Hepatocyte (in vitro differentiated cells): Measurements from ENCODE around the gene OR4X2. TPM values are rescaled to one million over a fixed set of nuclear protein-coding genes. Genes with fewer than 3 reads are reported as not detected.

Source experiments
- DNase-seq: peaks from one replicate; pipeline ENCODE4 v3.0.0-alpha.2; 2016; ENCODE audit warnings: low spot score
- H2AFZ ChIP-seq: fragments of 200-600 bp; sonication (generic); 2 replicates; pipeline ENCODE4 v1.6.0; 2016; ENCODE audit warnings: antibody characterized with exemption, mild to moderate bottlenecking
- H3K27ac ChIP-seq: fragments of 200-600 bp; sonication (generic); 2 replicates; pipeline ENCODE4 v1.5.1; 2016; ENCODE audit warnings: mild to moderate bottlenecking
- H3K27me3 ChIP-seq: fragments of 200-600 bp; sonication (generic); 2 replicates; pipeline ENCODE4 v1.6.1; 2016
- H3K36me3 ChIP-seq: fragments of 200-600 bp; sonication (generic); replicated peaks from 2 replicates; pipeline ENCODE4 v1.5.1; 2016; ENCODE audit warnings: low read depth; ENCODE audit not compliant: insufficient read depth
- H3K4me1 ChIP-seq: fragments of 200-600 bp; sonication (generic); 2 replicates; pipeline ENCODE4 v1.5.1; 2016; ENCODE audit warnings: mild to moderate bottlenecking, moderate library complexity; ENCODE audit not compliant: insufficient read depth
- H3K4me2 ChIP-seq: fragments of 200-600 bp; sonication (generic); 2 replicates; pipeline ENCODE4 v1.6.0; 2016
- H3K4me3 ChIP-seq: fragments of 200-600 bp; sonication (generic); 2 replicates; pipeline ENCODE4 v1.5.1; 2016; ENCODE audit warnings: mild to moderate bottlenecking
- H3K79me2 ChIP-seq: fragments of 200-600 bp; sonication (generic); 2 replicates; pipeline ENCODE4 v1.6.0; 2017; ENCODE audit warnings: mild to moderate bottlenecking
- H3K9me2 ChIP-seq: fragments of 200-600 bp; sonication (generic); replicated peaks from 2 replicates; pipeline ENCODE4 v1.6.0; 2017; ENCODE audit warnings: mild to moderate bottlenecking; ENCODE audit not compliant: insufficient read depth
- H3K9me3 ChIP-seq: fragments of 200-600 bp; sonication (generic); 2 replicates; pipeline ENCODE4 v1.5.1; 2016; ENCODE audit warnings: low read depth, mild to moderate bottlenecking
- H4K20me1 ChIP-seq: fragments of 200-600 bp; sonication (generic); 2 replicates; pipeline ENCODE4 v1.6.0; 2016; ENCODE audit warnings: mild to moderate bottlenecking; ENCODE audit not compliant: insufficient read depth, poor library complexity, severe bottlenecking
- EZH2 ChIP-seq: fragments of 200-600 bp; sonication (generic); IDR thresholded peaks from 2 replicates; pipeline ENCODE4 v1.6.1; 2016; ENCODE audit warnings: antibody characterized with exemption, mild to moderate bottlenecking, borderline replicate concordance
- EZH2phosphoT487 ChIP-seq: fragments of 200-600 bp; sonication (generic); IDR thresholded peaks from one replicate; pipeline ENCODE4 v1.6.1; 2018; ENCODE audit warnings: antibody characterized with exemption, mild to moderate bottlenecking, low read depth, moderate library complexity; ENCODE audit not compliant: unreplicated experiment, severe bottlenecking
- WGBS: methylation state at CpG from one replicate; pipeline ENCODE4 v1.1.6; 2016; ENCODE audit warnings: low lambda C conversion rate; ENCODE audit errors: missing lambda C conversion rate; 5-methylcytosine and 5-hydroxymethylcytosine counted together
- polyA plus RNA-seq: library from polyadenylated mRNA; unstranded; fragments of >200 nt; fragmentation: Nextera tagmentation; extraction: Ambion mirVana; gene quantifications from 2 replicates; pipeline ENCODE4 v1.2.1, GENCODE V29; 2016
- total RNA-seq: library from RNA; depleted of rRNA; stranded (reverse); fragments of >200 nt; gene quantifications from 2 replicates; pipeline ENCODE4 v1.2.3, GENCODE V29; 2014
- TF ChIP-seq, protein P1 (sequence below): fragments of 200-600 bp; sonication (generic); IDR thresholded peaks from 2 replicates; pipeline ENCODE4 v1.5.1; 2016; ENCODE audit warnings: antibody characterized with exemption, mild to moderate bottlenecking; ENCODE audit not compliant: poor library complexity

The OR4X2 gene
- total and polyA plus RNA-seq, 2 experiments from 2014 or later = not detected

DNA sequence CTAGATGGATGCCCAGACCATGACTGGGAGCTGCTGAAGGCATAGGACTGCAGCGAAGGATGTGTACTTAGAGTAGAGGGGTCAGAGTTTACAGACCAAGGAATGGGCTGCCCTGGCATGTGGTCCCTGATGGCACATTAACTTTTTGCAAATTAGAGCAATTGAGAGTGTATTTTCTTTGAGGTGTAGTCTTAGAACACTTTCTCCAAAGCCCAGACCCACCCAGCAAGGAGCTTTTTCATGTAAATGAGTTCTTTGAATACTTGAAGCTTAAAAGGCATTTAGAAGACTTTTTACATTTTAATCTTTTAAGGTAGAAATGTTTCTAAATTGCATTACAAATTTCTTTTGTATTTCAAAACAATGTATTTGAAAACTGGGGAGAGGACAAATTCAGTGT is 27.7 kb downstream of the OR4X2 start:
- Histone ChIP-seq H3K36me3 (no peaks in the 10 kb centered on the region), H3K79me2 (no peaks in the 10 kb centered on the region), H3K4me3 (no peak overlapping the region), H3K4me2 (no peak overlapping the region), H2AFZ (no peak overlapping the region), H4K20me1 (no peaks in the 10 kb centered on the region), H3K9me3 (no peaks in the 10 kb centered on the region), H3K27me3 (no peaks in the 10 kb centered on the region), H3K9me2 (no peaks in the 10 kb centered on the region), H3K4me1 (no peaks in the 10 kb centered on the region), H3K27ac (no peak overlapping the region)
- DNase-seq = no peak
- TF ChIP-seq, protein P1, sequence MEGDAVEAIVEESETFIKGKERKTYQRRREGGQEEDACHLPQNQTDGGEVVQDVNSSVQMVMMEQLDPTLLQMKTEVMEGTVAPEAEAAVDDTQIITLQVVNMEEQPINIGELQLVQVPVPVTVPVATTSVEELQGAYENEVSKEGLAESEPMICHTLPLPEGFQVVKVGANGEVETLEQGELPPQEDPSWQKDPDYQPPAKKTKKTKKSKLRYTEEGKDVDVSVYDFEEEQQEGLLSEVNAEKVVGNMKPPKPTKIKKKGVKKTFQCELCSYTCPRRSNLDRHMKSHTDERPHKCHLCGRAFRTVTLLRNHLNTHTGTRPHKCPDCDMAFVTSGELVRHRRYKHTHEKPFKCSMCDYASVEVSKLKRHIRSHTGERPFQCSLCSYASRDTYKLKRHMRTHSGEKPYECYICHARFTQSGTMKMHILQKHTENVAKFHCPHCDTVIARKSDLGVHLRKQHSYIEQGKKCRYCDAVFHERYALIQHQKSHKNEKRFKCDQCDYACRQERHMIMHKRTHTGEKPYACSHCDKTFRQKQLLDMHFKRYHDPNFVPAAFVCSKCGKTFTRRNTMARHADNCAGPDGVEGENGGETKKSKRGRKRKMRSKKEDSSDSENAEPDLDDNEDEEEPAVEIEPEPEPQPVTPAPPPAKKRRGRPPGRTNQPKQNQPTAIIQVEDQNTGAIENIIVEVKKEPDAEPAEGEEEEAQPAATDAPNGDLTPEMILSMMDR = no peak
- TF ChIP-seq EZH2 (no peak), EZH2phosphoT487 (no peak)
- WGBS = 41% methylated on average over 1 of the region's 1 CpG

Other genes starting within 250 kb of the OR4X2 start
- gene OR4B1, start 28.3 kb upstream of the OR4X2 start, total RNA-seq = not detected in 2 replicates
- gene OR4B1, start 28.3 kb upstream of the OR4X2 start, polyA plus RNA-seq = not detected in 2 replicates
- not detected in 2 replicates for gene OR4X1, start 18.8 kb downstream of the OR4X2 start, total RNA-seq
- gene OR4X1, start 18.8 kb downstream of the OR4X2 start, polyA plus RNA-seq = not detected in 2 replicates
- not detected in 2 replicates for gene OR4S1, start 61.1 kb downstream of the OR4X2 start, total RNA-seq
- not detected in 2 replicates for gene OR4S1, start 61.1 kb downstream of the OR4X2 start, polyA plus RNA-seq
- gene OR4C3, start 79.8 kb downstream of the OR4X2 start, total RNA-seq = not detected in 2 replicates
- gene OR4C3, start 79.8 kb downstream of the OR4X2 start, polyA plus RNA-seq = not detected in 2 replicates
- gene OR4C5, start 121.4 kb downstream of the OR4X2 start, total RNA-seq = not detected in 2 replicates
- gene OR4C5, start 121.4 kb downstream of the OR4X2 start, polyA plus RNA-seq = not detected in 2 replicates
- gene OR4A47, start 243.7 kb downstream of the OR4X2 start, total RNA-seq = not detected in 2 replicates
- not detected in 2 replicates for gene OR4A47, start 243.7 kb downstream of the OR4X2 start, polyA plus RNA-seq